ENCODE data around the gene CLEC2D. TPM values are rescaled to one million over a fixed set of nuclear protein-coding genes. Genes with fewer than 3 reads are reported as not detected.

Gene CLEC2D
- total and polyA plus RNA-seq, 10 of the 15 experiments (the other 5 are each of a cell fraction or from before 2014, with no cell fraction given) = 4.6 to 29.8 (median 16.0) TPM

DNA sequence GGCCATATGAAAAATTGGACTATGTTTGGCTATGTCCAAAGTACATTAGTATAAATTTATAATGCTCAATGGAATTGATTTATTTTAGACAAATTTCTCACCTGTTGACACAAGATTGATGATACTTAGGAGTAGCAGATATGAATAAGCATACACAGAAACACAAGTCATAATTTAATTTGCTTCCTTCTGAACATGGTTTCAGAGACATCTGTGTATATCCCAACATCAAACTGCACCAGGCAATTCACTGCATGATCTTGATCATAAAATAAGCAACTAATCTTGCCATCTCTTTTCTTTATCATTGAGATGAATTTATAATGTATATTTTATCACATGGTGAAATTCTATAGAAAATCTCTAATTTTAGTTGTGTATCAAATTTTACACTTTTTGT, 59.6 kb downstream of the CLEC2D start:
- Histone ChIP-seq H3K27ac (ENCODE audit: control insufficient read depth, insufficient read depth) (peak overlapping the region; percentile 84), H3K36me3 (ENCODE audit: control insufficient read depth in 2 of 2, insufficient read depth in 2 of 2, low read length in 1 of 2) (no peaks in the 10 kb centered on the region), H2AFZ (ENCODE audit: control insufficient read depth, low read depth, low read length) (no peak overlapping the region), H3K27me3 (replicated peaks in 1 of 2; ENCODE audit: control insufficient read depth in 2 of 2, insufficient read depth in 2 of 2, low read length in 1 of 2) (no peaks in the 10 kb centered on the region), H3K4me1 (ENCODE audit: control insufficient read depth, insufficient read depth, low read length) (peaks cover 4% of the 10 kb centered on the region; the same call in 1 of the 2 replicates), H3K4me3 (peak overlapping the region; percentile 45), H3K9ac (ENCODE audit: control insufficient read depth, insufficient read depth, low read length) (peak overlapping the region; percentile 82), H3K79me2 (ENCODE audit: control insufficient read depth, insufficient read depth, low read length) (peaks cover 94% of the 10 kb centered on the region), H4K20me1 (ENCODE audit: control insufficient read depth, insufficient read depth) (no peaks in the 10 kb centered on the region), H3K9me3 (replicated peaks; ENCODE audit: control insufficient read depth, insufficient read depth, low read length) (no peaks in the 10 kb centered on the region; the same call in 2 of the 3 replicates), H3K4me2 (ENCODE audit: control insufficient read depth, insufficient read depth) (peak overlapping the region; percentile 66)
- ATAC-seq = no peak
- POLR2A ChIA-PET = no interaction called here
- DNase-seq (ENCODE audit: low read depth, low spot score) = no peak
- RAD21 ChIA-PET (ENCODE audit: unreplicated experiment) = interaction anchor here (0.5 to 2.8 kb wide), 10 partner anchors 8 to 303 kb away, joined by 3 to 16 read pairs (median 7); partner anchors contain the start of gene CD69
- TF ChIP-seq POLR2AphosphoS5 (IDR thresholded peaks at IDR 0.05; ENCODE audit: low read length) (0 out of 2 replicates have a peak, but pooled peaks have one; percentile 30), SMC3 (IDR thresholded peaks at IDR 0.05; ENCODE audit: borderline replicate concordance, low read length) (no peak)
- no TSS peak for BruUV-seq (replicated peaks)
- SMC1A ChIA-PET (ENCODE audit: uncharacterized antibody, unreplicated experiment) = interaction anchor here (0.9 kb wide), 1 partner anchor 58 kb away, joined by 3 read pairs; no protein-coding TSS in a partner anchor
- CTCF ChIA-PET = interaction anchor here (1.8 to 2.8 kb wide), 2 partner anchors 14 to 21 kb away, joined by 4 to 25 read pairs; no protein-coding TSS in a partner anchor
- intact Hi-C loops (cut with micrococcal nuclease; ENCODE audit: unreplicated experiment) = no loop called here
- no peak for FAIRE-seq
- in situ Hi-C loops (cut with MboI) = no loop called here

DNA sequence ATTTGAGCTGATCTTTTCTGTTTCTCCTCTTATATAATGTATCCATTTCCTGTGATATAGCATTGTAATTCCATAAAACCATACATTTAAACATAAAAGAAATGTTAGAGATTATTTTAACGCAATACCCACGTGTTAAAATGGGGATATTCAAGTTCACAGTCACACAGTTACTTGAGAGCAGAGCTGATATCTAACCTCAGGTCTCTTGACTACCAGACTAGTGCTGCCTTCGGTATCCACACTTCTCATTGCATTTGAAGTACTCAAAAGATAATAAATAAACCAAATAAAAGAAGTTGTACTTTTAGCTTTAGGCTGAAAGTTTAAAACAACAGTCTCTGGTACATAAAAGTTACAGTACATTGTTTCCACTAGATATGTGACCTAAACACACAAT, 60.5 kb downstream of the CLEC2D start:
- FAIRE-seq = no peak

More for the DNA sequence above, 60.5 kb downstream of the CLEC2D start:
- POLR2A ChIA-PET = interaction anchor here (1.2 kb wide), 1 partner anchor 8 kb away, joined by 5 read pairs; no protein-coding TSS in a partner anchor
- no TSS peak for BruUV-seq (replicated peaks)
- peaks cover 4% of the 10 kb centered on the region; the same call in 1 of the 2 replicates for H3K4me1 ChIP-seq (ENCODE audit: control insufficient read depth, insufficient read depth, low read length)
- no peaks in the 10 kb centered on the region for H3K9me3 ChIP-seq (replicated peaks; ENCODE audit: control insufficient read depth, insufficient read depth, low read length)
- H2AFZ ChIP-seq (ENCODE audit: control insufficient read depth, low read depth, low read length) = no peak overlapping the region
- RAD21 ChIA-PET (ENCODE audit: unreplicated experiment) = interaction anchor here (0.8 to 2.8 kb wide), 9 partner anchors 9 to 69 kb away, joined by 3 to 16 read pairs (median 8); partner anchors contain the start of gene CD69
- SMC1A ChIA-PET (ENCODE audit: uncharacterized antibody, unreplicated experiment) = interaction anchor here (0.7 to 2.1 kb wide), 9 partner anchors 8 to 61 kb away, joined by 3 to 7 read pairs (median 3); partner anchors contain the start of gene CLEC2D
- 0 out of 3 replicates have a peak, but pooled peaks have one; percentile 24 for ATAC-seq
- H3K4me3 ChIP-seq = peak overlapping the region; percentile 80
- WGBS (ENCODE audit: insufficient coverage, insufficient replicate concordance, low lambda C conversion rate, missing lambda C conversion rate) = 9% methylated on average over 3 of the region's 3 CpGs
- H3K4me2 ChIP-seq (ENCODE audit: control insufficient read depth, insufficient read depth) = peak overlapping the region; percentile 66
- no peak for DNase-seq (ENCODE audit: low read depth, low spot score)
- H3K36me3 ChIP-seq (ENCODE audit: control insufficient read depth in 2 of 2, insufficient read depth in 2 of 2, low read length in 1 of 2) = no peaks in the 10 kb centered on the region
- peak overlapping the region; percentile 82 for H3K9ac ChIP-seq (ENCODE audit: control insufficient read depth, insufficient read depth, low read length)
- intact Hi-C loops (cut with micrococcal nuclease; ENCODE audit: unreplicated experiment) (no loop called here), in situ Hi-C loops (cut with MboI) (loop anchor here (5.0 kb wide), 1 partner anchor 83 kb away; no protein-coding TSS in a partner anchor)
- TF ChIP-seq RCOR1 (conservative IDR thresholded peaks at IDR 0.05; ENCODE audit: low read depth, low read length) = no peak
- no peak for TF ChIP-seq ESRRA (IDR thresholded peaks at IDR 0.05; ENCODE audit: low read length)
- TF ChIP-seq, protein P1, sequence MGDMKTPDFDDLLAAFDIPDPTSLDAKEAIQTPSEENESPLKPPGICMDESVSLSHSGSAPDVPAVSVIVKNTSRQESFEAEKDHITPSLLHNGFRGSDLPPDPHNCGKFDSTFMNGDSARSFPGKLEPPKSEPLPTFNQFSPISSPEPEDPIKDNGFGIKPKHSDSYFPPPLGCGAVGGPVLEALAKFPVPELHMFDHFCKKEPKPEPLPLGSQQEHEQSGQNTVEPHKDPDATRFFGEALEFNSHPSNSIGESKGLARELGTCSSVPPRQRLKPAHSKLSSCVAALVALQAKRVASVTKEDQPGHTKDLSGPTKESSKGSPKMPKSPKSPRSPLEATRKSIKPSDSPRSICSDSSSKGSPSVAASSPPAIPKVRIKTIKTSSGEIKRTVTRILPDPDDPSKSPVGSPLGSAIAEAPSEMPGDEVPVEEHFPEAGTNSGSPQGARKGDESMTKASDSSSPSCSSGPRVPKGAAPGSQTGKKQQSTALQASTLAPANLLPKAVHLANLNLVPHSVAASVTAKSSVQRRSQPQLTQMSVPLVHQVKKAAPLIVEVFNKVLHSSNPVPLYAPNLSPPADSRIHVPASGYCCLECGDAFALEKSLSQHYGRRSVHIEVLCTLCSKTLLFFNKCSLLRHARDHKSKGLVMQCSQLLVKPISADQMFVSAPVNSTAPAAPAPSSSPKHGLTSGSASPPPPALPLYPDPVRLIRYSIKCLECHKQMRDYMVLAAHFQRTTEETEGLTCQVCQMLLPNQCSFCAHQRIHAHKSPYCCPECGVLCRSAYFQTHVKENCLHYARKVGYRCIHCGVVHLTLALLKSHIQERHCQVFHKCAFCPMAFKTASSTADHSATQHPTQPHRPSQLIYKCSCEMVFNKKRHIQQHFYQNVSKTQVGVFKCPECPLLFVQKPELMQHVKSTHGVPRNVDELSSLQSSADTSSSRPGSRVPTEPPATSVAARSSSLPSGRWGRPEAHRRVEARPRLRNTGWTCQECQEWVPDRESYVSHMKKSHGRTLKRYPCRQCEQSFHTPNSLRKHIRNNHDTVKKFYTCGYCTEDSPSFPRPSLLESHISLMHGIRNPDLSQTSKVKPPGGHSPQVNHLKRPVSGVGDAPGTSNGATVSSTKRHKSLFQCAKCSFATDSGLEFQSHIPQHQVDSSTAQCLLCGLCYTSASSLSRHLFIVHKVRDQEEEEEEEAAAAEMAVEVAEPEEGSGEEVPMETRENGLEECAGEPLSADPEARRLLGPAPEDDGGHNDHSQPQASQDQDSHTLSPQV (IDR thresholded peaks at IDR 0.05) = no peak
- TF ChIP-seq SMAD1 (IDR thresholded peaks at IDR 0.05; ENCODE audit: low read depth, partially characterized antibody) = no peak
- TF ChIP-seq ZSCAN29 (IDR thresholded peaks at IDR 0.05) = no peak
- TF ChIP-seq, protein P2, sequence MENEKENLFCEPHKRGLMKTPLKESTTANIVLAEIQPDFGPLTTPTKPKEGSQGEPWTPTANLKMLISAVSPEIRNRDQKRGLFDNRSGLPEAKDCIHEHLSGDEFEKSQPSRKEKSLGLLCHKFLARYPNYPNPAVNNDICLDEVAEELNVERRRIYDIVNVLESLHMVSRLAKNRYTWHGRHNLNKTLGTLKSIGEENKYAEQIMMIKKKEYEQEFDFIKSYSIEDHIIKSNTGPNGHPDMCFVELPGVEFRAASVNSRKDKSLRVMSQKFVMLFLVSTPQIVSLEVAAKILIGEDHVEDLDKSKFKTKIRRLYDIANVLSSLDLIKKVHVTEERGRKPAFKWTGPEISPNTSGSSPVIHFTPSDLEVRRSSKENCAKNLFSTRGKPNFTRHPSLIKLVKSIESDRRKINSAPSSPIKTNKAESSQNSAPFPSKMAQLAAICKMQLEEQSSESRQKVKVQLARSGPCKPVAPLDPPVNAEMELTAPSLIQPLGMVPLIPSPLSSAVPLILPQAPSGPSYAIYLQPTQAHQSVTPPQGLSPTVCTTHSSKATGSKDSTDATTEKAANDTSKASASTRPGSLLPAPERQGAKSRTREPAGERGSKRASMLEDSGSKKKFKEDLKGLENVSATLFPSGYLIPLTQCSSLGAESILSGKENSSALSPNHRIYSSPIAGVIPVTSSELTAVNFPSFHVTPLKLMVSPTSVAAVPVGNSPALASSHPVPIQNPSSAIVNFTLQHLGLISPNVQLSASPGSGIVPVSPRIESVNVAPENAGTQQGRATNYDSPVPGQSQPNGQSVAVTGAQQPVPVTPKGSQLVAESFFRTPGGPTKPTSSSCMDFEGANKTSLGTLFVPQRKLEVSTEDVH (IDR thresholded peaks at IDR 0.05; ENCODE audit: low read depth, partially characterized antibody) = no peak
- CTCF ChIA-PET = interaction anchor here (0.7 to 2.8 kb wide), 6 partner anchors 9 to 96 kb away, joined by 3 to 25 read pairs (median 4); no protein-coding TSS in a partner anchor
- peak overlapping the region; percentile 84 for H3K27ac ChIP-seq (ENCODE audit: control insufficient read depth, insufficient read depth)
- no peaks in the 10 kb centered on the region for H3K27me3 ChIP-seq (replicated peaks in 1 of 2; ENCODE audit: control insufficient read depth in 2 of 2, insufficient read depth in 2 of 2, low read length in 1 of 2)
- peaks cover 86% of the 10 kb centered on the region for H3K79me2 ChIP-seq (ENCODE audit: control insufficient read depth, insufficient read depth, low read length)
- no peaks in the 10 kb centered on the region for H4K20me1 ChIP-seq (ENCODE audit: control insufficient read depth, insufficient read depth)

Data from GM12878 (cell line).